Fibroblast of lung (primary cell): ENCODE data around the gene TCERG1L.

Experiments used
- EZH2 ChIP-seq: IDR thresholded peaks from 2 replicates; pipeline ENCODE4 v1.5.1; 2012; ENCODE audit warnings: low read length, control low read depth, mild to moderate bottlenecking; ENCODE audit errors: missing control alignments
- TF ChIP-seq, protein P1 (sequence below), 2 donors: IDR thresholded peaks in 1 of 2; conservative IDR thresholded peaks in 1 of 2; 1 replicate in 1 of 2; 2 replicates in 1 of 2; pipeline ENCODE4 v1.5.1; 2011 to 2012; ENCODE audit warnings: low read length in 2 of 2, control low read depth in 1 of 2, inconsistent platforms in 1 of 2, low read depth in 1 of 2, mild to moderate bottlenecking in 1 of 2

DNA sequence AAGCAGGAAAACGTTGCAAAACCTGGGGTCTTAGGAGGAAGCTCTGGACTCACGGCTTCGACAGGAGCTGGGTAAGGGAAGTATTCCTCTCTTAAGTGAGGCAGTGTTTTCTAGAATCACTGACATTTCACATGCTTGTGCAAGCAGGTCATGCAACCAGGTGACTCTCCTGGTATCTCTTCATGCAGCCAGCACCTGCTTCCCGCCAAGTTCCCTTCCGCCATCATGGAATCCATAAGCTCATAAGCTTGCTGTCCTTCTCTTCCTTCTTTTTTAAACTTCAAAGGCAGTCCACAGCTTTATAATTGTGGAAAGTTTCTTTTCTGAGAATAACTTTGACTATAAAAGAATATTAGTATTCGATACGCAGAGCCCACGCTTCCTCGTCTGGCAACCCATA lies 256.1 kb downstream of the TCERG1L start:
- TF ChIP-seq, protein P1, sequence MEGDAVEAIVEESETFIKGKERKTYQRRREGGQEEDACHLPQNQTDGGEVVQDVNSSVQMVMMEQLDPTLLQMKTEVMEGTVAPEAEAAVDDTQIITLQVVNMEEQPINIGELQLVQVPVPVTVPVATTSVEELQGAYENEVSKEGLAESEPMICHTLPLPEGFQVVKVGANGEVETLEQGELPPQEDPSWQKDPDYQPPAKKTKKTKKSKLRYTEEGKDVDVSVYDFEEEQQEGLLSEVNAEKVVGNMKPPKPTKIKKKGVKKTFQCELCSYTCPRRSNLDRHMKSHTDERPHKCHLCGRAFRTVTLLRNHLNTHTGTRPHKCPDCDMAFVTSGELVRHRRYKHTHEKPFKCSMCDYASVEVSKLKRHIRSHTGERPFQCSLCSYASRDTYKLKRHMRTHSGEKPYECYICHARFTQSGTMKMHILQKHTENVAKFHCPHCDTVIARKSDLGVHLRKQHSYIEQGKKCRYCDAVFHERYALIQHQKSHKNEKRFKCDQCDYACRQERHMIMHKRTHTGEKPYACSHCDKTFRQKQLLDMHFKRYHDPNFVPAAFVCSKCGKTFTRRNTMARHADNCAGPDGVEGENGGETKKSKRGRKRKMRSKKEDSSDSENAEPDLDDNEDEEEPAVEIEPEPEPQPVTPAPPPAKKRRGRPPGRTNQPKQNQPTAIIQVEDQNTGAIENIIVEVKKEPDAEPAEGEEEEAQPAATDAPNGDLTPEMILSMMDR (conservative IDR thresholded peaks at IDR 0.05 in 1 of 2, IDR thresholded peaks at IDR 0.05 in 1 of 2; ENCODE audit: low read depth in 1 of 2, low read length in 2 of 2) = no peak
- no peak for TF ChIP-seq EZH2
